AG10803 (cell line): Measurements from ENCODE around the gene VCX2.

ENCODE experiments used
- DNase-seq: peaks from one replicate; pipeline ENCODE4 v3.0.0; 2010; ENCODE audit warnings: low read depth
- H3K4me3 ChIP-seq: 2 replicates; pipeline ENCODE4 v1.5.1; 2011; ENCODE audit warnings: mild to moderate bottlenecking, low read length, control low read depth
- CTCF ChIP-seq: conservative IDR thresholded peaks from 2 replicates; pipeline ENCODE4 v1.5.1; 2011; ENCODE audit warnings: mild to moderate bottlenecking, low read length, control low read depth, inconsistent platforms

Gene VCX2

GRCh38 chrX:8144925-8145324 lies 26.1 kb downstream of the VCX2 start:
- DNase-seq, result no peak
- no peak overlapping the region for H3K4me3 ChIP-seq

GRCh38 chrX:8141896-8142295 lies 29.2 kb downstream of the VCX2 start:
- no peak for DNase-seq
- H3K4me3 ChIP-seq, result no peak overlapping the region
- no peak for TF ChIP-seq CTCF

More at GRCh38 chrX:8144925-8145324, 26.1 kb downstream of the VCX2 start:
- no peak for TF ChIP-seq CTCF

DNA sequence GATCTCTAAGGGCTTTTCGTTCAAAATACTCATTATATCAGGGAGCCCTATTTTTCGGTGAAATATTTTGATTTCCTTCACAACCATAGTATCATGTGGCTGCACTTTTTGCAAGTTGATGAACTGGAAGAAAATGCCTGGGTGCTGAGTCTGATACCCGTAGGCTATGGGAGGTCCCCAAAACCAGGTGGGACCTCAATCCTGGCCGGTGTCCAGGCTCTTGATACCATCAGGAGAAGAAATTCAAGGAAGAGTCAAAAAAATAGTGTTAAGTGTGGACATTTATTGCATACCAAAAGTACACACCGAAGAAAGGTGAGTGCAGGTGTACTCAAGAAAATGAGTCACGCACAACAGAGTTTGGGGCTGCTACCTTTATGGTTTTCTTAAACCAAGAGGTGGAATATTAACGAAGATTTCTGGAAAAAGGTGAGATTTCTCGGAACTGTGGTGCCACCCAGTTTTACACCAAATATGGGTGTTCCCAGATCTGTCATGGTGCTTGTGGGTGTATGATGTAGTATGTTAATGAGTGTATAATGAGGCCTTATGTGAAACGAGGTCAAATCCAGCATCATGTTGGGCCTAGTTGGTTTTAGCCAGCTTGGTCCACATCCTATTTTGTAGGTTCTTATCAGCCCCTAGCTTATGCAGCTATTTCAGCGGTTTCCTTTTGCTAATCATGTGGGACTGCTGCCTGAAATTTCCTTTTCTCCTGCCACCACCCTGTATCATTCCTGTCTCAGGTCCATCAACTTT lies 29.9 kb downstream of the VCX2 start:
- TF ChIP-seq CTCF, result no peak
- DNase-seq, result no peak
- no peak overlapping the region for H3K4me3 ChIP-seq

- DNase-seq, result no peak
- TF ChIP-seq CTCF, result no peak
Observed at GRCh38 chrX:8139716-8140115, 31.4 kb downstream of the VCX2 start.

DNA sequence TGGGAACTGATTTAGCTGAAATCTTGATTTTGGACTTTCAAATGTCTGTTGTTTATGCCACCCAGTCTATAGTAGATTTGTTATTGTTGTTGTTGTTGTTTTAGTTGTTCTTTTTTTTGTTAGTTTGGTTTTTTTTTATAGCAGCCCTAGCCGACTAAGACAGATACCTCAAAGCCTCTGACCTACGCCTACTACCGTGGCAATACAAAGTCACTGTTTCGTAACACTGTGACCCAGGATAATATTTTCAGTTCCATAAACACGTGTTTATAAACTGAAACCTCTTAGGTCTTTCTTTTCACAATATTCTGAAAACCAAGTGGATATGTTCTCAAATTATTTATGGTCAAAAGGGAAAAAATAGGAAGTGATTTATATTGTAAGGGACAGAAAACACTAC lies 32.8 kb downstream of the VCX2 start:
- DNase-seq, result no peak
- no peak for TF ChIP-seq CTCF
- H3K4me3 ChIP-seq, result no peak overlapping the region

More at GRCh38 chrX:8139716-8140115, 31.4 kb downstream of the VCX2 start:
- no peak overlapping the region for H3K4me3 ChIP-seq

DNA sequence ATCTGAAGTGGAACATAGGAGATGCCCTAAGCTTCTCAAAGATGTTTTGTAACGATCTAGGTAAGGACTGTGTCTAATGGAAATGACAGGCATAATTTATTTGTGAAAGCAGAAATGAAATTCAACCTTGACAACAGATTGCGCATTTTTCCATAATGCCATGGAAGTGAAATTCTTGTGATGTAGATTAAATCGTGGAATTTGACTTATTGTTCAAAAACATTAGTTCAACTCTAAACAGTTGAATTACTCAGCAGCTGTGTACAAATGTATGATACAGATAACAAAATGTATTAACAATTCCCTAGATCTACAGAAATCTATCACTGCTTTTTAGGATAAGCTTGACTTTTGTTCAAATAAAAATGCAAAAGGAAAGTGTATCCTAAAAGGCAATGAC lies 44.4 kb downstream of the VCX2 start:
- no peak for TF ChIP-seq CTCF
- DNase-seq, result no peak
- no peak overlapping the region for H3K4me3 ChIP-seq

DNA sequence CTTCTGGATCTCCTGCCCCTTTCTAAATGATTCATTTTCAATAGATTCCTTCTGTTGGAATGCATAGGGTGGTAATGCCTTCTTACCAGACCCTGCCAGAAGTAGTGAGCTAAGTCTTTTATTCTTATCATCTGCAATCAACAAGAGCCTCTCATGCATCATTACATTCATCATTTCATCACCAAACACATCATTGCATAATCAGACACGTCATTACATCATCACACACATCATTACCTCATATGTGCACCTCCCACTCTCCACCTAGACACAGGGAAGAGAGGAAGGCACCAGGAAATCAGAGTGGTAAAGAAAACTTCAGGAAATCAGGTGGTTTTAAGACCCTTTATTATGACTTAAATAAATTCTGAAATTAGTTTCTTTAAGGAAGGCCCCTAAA lies 45.0 kb downstream of the VCX2 start:
- no peak overlapping the region for H3K4me3 ChIP-seq
- no peak for DNase-seq
- no peak for TF ChIP-seq CTCF
